ENCODE measurements around the gene TSPEAR.
"Not testable (repeated sequence)": the region's sequence is repeated elsewhere in the genome, so short reads cannot be mapped to it uniquely, and the experiment has no call there.

Gene TSPEAR

DNA sequence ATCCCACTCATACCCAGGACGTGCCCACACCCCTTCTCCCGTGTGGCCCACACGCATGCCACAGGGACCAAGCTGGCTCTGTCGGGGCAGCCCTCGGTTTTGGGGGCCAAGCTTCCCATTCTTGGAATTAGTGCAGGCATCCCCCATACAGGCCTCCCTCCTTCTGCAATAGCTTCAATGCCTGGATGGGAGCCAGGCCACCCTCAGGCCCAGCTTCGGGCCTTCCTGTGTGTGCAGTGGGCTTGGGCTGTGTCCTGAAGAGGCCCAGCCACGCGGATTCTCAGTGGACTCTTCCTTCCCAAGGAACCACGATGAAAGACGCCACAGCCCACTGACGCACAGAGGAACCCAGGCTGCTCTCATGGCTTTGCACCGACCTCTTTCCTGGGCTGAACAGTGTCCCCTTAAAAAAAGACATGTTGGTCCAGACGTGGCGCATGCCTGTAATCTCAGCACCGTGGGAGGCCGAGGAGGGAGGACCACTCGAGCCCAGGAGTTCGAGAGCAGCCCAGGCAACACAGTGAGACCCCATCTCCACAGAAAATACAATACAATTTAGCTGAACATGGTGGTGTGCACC, 61.8 kb downstream of the TSPEAR start:
- DNase-seq = no peak

DNA sequence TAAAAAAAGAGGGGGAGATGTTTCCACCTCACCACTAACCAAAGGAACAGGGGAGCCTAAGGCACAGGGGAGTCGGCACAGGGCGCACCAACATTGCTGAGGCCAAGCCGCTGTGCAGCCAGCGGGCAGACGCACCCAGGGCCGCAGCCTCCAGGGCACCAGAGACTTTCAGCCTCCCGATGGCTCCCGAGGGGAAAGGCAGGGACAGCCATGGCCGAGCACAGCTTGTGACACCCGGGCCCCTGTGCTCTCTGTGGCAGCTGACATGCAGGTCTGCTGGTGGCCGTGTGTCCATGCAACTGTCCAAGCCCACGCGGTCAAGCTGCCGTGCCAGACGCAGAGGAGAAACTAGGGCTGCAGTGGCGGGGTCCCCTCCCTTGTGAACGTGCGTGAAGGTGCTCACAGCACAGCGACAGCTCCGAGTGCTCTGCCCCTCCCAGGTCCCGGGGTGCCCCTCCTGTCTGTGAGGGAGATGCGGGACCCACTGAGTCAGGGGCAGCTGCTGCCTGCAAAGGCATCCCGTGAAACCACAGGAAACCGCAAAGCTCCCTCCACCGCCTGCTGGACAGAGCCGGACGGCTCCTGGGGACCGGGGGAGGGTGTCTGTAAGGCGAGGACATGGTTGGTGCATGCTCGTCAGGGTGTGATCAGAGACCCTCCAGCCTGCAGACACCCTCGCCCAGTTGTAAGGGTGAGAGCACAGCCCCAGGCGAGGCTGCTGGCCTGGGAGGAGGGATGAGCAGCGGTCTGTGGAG, 62.6 kb downstream of the TSPEAR start:
- no peak for DNase-seq

GRCh38 chr21:44647222-44647552, 64.2 kb downstream of the TSPEAR start:
- DNase-seq = no peak

DNA sequence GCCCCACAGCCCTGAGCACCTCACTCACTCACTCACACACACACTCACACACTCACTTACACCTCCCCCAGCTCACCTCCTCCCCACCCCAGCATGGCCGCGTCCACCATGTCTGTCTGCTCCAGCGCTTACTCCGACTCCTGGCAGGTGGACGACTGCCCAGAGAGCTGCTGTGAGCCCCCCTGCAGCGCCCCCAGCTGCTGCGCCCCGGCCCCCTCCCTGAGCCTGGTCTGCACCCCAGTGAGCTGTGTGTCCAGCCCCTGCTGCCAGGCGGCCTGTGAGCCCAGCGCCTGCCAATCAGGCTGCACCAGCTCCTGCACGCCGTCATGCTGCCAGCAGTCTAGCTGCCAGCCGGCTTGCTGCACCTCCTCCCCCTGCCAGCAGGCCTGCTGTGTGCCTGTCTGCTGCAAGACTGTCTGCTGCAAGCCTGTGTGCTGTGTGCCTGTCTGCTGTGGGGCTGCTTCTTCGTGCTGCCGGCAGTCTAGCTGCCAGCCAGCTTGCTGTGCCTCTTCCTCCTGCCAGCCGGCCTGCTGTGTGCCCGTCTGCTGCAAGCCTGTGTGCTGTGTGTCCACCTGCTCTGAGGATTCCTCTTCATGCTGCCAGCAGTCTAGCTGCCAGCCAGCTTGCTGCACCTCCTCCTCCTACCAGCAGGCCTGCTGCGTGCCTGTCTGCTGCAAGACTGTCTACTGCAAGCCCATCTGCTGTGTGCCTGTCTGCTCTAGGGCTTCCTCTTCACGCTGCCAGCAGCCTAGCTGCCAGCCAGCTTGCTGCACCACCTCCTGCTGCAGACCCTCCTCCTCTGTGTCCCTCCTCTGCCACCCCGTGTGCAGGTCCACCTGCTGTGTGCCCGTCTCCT, 64.8 kb downstream of the TSPEAR start, which contains the start of gene KRTAP10-11:
KRTAP10-11 (plus strand) TSS at position 49 of the 856 bp plus-strand sequence; CDS start at position 94, 45 bp downstream.
- not testable (repeated sequence) for DNase-seq

GRCh38 chr21:44644878-44645277, 66.5 kb downstream of the TSPEAR start:
- DNase-seq = no peak

DNA sequence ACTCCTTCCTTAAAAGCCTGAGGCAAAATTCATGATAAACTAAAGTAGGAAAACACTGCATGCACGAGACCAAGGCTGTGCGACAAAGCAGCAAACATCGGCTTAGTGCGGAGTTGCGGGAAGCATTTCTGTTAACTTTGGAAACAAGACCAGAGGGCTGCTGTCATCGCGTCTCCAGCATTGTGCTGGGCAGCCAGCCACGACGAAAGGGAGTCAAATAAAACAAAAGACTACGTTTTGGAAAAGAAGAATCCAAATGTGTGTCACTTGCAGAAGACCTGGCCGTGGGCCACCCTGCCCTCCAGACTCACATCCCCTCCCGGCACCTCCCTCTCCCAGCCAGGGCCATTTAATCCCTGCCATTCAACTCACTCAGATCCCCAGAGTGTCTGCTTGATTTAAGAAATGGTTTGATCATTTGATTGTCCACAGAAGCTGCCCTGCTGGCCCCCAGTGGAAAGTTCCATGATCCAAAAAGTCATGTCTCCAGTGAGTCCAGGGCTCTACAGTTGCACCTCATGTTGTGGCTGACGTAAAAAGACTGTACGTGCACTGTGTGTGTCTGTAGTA, 67.5 kb downstream of the TSPEAR start:
- no peak for DNase-seq

- no peak for DNase-seq
These were observed 70.6 kb downstream of the TSPEAR start for GRCh38 chr21:44640761-44641160.

GRCh38 chr21:44639331-44639655, 72.1 kb downstream of the TSPEAR start:
- DNase-seq = no peak

DNA sequence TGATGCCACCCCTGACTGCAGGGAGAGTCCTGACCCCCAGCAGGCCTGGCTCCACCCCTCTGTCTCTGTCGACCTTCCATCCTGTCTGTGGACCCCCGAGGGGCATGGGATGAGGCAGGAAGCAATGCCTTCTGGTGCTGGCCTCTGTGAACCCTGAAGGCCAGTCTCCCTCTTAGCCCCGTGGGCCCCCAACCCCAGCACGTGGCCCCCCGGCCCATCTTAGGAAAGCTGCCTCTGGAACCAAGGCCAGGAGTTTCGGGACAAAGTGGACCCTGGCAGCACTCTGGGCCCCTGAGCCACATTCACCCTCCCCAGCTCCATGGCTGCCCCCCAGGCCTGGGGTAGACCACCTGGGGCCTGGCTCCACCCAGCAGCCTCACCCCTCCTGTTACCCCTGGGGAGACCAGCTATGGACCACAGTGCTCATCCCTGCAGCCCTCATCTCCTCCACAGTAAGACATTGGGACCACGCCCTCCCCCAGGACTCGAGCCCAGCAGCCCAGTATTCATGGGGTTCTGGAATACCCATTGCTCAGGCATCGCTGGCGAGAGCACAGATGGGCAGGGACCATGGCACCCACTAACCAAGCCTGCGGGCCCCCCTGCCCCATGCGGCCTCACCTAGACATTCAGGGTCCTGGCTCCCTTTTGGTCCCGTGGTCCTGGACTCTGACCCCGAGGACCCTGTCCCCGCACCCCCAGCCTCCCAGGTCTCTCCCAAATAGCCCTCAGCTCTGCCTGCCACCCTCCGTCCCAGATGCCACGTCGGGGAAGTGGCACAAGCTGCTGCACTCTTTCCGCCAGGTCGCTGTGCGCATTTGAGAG, 72.7 kb downstream of the TSPEAR start:
- DNase-seq = not testable (repeated sequence)

DNA sequence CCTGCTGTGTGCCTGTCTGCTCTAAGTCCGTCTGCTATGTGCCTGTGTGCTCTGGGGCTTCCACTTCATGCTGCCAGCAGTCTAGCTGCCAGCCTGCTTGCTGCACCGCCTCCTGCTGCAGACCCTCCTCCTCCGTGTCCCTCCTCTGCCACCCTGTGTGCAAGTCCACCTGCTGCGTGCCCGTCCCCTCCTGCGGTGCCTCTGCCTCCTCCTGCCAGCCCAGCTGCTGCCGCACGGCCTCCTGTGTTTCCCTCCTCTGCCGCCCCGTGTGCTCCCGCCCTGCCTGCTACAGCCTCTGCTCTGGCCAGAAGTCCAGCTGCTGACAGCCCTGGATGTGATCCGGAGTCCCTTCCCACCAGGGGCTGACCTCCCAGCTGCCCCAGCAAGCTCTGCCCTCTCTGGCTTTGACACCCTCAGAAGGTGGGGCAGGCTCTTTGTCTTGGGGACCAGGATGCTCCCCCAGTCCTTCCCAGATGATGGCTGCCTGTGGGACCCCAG, 73.5 kb downstream of the TSPEAR start:
- DNase-seq = not testable (repeated sequence)

DNA sequence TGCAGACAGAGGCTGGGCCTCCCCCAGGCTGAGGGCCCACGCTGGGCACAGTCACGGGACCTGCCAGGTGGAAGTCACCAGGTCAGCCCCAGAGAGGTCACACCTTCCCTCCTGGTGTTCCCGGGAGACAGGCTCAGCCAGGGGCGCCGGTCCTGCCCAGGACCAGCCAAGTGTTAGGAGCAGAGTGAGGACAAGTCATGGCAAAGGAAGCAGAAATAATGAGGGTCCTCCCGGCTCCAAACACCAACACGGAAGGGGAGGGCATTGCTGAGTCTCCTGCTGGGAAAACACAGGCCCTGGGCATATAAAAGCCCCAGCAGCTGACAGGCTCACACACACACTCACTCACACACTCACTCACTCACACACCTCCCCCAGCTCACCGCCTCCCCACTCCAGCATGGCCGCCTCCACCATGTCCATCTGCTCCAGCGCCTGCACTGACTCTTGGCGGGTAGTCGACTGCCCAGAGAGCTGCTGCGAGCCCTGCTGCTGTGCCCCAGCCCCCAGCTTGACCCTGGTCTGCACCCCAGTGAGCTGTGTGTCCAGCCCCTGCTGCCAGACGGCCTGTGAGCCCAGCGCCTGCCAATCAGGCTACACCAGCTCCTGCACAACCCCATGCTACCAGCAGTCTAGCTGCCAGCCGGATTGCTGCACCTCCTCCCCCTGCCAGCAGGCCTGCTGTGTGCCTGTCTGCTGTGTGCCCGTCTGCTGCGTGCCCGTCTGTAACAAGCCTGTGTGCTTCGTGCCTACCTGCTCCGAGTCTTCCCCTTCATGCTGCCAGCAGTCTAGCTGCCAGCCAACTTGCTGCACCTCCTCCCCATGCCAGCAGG, 74.1 kb downstream of the TSPEAR start, which contains the start of gene KRTAP10-10:
KRTAP10-10 (plus strand) TSS at position 339 of the 833 bp plus-strand sequence; CDS start at position 401, 62 bp downstream.
- no peak for DNase-seq

DNA sequence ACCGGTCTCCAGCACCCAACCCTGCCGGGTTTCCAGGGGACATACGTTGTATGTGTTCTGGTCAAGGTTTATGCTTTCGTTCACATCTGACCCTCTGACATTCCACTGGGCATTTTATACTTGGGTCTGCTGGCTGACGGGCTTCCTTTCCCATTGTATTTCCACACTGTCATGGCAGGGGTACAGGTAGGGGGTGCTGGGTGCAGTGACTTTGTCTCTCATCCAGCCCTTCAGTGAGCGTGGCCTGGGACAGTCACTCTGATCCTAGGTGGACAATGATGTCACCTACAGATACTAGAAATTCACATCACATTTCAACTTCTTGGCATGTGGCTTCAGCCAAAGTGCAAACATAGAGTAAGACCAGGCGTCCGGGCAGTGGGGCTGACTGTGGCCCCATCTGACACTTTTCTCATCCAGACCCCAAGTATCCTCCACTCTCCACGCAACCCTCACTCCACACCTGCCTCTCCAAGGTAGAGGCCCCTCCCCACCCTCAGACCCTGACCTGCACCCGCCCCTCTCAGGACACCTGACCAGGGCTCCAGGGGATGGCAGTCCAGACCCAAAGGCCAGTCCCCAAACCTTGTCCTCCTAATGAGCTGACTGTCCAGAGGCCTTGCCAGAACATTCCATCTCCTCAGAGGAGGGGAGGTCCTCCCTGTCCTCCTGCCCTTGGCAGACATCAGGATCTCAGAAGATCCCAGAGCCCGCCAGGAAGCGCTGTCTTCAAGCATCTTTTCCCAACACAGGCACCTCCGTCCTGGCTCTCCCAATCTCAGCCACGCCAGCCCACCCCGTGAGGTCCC, 75.0 kb downstream of the TSPEAR start:
- DNase-seq = no peak

GRCh38 chr21:44632067-44632466, 79.3 kb downstream of the TSPEAR start:
- no peak for DNase-seq

DNA sequence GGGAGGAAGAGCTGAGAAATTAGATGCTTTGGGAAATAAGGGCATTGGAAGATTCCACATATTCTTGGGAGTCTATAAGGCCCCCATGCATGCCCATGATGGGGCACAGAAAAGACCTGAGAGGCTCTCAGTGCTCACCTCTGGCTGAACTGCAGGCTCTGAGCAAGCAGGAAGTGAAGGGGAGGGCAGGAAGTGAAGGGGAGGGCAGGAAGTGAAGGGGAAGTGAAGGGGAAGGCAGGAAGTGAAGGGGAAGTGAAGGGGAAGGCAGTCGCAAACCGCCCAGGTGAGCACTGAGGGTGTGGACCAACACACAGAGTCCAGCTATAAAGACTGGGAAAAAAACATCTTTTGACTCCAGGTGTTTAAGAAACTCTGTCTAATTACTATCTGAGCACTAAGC, 80.9 kb downstream of the TSPEAR start:
- DNase-seq = no peak

GRCh38 chr21:44628707-44629391, 82.5 kb downstream of the TSPEAR start:
- DNase-seq = no peak

GRCh38 chr21:44627831-44628233, 83.5 kb downstream of the TSPEAR start:
- DNase-seq = not testable (repeated sequence)

GRCh38 chr21:44627181-44627822, 84.1 kb downstream of the TSPEAR start:
- DNase-seq = not testable (repeated sequence)

DNA sequence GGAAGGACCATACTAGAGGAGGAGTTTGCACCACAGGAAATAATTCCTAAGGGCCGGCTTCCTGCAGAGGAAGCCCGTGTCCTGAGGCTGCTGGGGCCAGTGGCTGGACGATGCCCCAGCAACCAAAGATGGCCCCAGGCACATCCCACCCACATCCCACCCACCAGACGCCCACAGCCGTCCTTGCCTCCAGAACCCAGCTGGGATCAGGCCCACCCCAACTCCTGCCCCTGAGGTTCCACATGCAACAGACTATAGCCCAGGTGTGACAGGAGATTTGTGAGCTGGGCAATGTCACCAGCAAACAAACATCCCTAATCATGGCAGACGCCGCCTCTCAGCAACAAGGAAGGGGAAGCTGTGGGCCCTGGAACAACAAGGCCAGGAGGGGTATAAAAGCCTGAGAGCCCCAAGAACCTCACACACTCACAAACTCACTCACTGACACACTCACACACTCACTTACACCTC, 84.7 kb downstream of the TSPEAR start, which contains the start of gene KRTAP10-9:
KRTAP10-9 (plus strand) TSS at position 421 of the 471 bp plus-strand sequence. CDS start 79 bp downstream, outside the sequence.
- DNase-seq = no peak

DNA sequence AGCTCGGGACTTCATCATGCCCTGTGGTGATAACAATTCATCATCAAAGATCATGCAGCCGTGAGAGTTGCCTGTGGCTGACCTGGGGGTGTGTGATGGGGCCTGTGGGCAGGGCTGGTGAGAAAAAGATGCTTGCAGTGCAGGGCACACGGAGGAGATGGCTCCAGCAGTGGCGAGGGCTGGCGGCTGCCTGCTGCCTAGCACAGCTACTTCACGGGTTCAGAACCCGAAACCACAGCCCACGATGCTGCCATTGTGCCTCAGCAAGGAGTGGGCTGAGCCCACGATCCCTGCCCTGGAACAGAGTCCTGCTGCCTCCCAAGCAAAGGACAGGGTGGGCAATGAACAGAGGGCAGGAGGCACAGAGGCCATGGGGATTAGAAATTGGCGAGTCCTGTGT, 85.1 kb downstream of the TSPEAR start:
- DNase-seq = no peak

All from effector CD8-positive, alpha-beta T cell (primary cell).